ENCODE results near the gene EYA4.

DNA sequence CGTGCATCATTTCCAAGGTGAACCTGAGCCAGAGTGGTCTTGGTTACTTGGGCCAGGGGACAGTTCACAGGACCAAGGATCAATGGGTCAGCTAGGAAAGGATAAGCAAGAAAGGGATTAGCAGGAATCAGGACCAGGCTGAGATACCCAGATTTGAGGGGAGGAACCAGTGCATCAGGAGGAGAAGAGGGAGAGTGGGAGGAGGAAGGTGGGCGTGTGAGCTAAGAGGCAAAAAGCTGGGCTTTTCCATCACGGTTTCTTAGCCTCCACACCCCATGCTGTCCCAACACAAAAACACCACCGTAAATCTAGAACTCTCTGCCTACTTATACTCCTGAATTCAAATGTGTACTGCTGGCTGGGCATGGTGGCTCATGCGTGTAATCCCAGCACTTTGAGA, 27.5 kb downstream of the EYA4 start:
- no peak for TF ChIP-seq ZNF274 (IDR thresholded peaks at IDR 0.05; ENCODE audit: low read depth, low read length)
- TF ChIP-seq YY1 (IDR thresholded peaks at IDR 0.05; ENCODE audit: insufficient read depth, insufficient read length), result no peak

Measured in NT2/D1 (cell line).